ENCODE data around the gene PANK3. TPM values are rescaled to one million over a fixed set of nuclear protein-coding genes. Genes with fewer than 3 reads are reported as not detected.

Gene PANK3
- total and polyA plus RNA-seq, 10 donors, result 3.8 to 70.9 (median 40.3) TPM

DNA sequence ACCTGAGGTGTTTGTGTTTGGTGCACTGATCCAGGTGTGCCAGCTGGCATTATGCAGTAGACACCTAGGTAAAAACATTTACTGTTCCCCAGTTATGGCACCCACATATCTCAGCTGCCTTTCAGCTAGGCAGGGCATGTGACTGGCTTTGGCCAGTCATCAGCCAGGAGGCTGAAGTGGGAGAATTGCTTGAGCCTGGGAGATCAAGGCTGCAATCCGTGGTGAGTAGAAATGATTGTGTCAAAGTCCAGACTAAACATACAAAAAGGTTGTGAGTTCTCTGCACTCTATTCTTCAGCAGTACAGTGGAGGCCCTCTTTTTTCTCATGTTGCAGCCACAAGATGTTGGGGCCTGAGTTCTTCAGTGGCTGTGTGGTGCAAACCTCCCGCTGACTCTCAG lies 53.3 kb downstream of the PANK3 start:
- Histone ChIP-seq H3K9me3 (peaks cover 0 to 9% (median 0%) of the 10 kb centered on the region in 8 donors), H3K36me3 (peaks cover 0 to 40% (median 4%) of the 10 kb centered on the region in 6 donors), H3K27me3 (replicated peaks in 1 of 7) (peaks cover 3 to 32% (median 17%) of the 10 kb centered on the region in 7 donors), H3K4me3 (no peak overlapping the region), H3K27ac (no peak overlapping the region), H3K4me1 (peaks cover 3 to 14% (median 8%) of the 10 kb centered on the region in 6 donors)
- TF ChIP-seq POLR2A (IDR thresholded peaks at IDR 0.05), result no peak
- no peak for TF ChIP-seq POLR2AphosphoS5 (IDR thresholded peaks at IDR 0.05)
- TF ChIP-seq CTCF (IDR thresholded peaks at IDR 0.05 in 8 of 11, conservative IDR thresholded peaks at IDR 0.05 in 3 of 11), result no peak
- intact Hi-C loops (cut with DNase I; ENCODE audit: low total_unique reads), result no loop called here
- DNase-seq, result no peak
- WGBS, 5 donors, result 79 to 91% (median 89%) methylated on average over 2 of the region's 2 CpGs

DNA sequence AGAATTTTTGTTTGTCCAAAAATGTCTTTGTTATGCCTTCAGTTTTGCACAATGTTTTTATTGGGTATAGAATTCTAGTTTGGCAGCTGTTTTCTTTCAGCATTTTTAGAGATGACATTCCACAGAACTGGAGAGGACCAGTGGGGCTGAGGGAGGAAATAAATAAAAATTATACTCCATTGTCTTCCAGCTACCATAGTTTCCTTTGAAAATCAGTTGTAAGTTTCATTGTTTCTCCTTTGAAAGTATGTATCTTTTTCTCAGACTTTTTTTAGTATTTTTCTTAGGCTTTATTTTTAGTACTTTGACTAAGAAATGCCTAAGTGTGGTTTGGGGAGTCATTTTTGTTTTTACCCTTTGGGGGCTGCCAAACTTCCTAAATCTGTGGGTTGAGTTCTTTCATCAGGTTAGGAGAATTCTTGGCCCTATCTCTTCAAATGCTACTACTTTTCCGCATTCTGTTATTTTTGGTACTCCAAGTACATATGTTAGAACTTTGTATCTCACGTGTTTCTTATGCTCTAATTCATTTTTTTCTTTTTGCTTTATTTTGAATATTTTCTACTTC lies 65.2 kb downstream of the PANK3 start:
- Histone ChIP-seq H3K9me3 (peaks cover 5 to 21% (median 15%) of the 10 kb centered on the region in 8 donors), H3K4me3 (no peak overlapping the region), H3K4me1 (no peaks in the 10 kb centered on the region), H3K27ac (no peak overlapping the region), H3K36me3 (peaks cover 17 to 100% (median 97%) of the 10 kb centered on the region in 6 donors), H3K27me3 (replicated peaks in 1 of 7) (no peaks in the 10 kb centered on the region)
- TF ChIP-seq POLR2AphosphoS5 (IDR thresholded peaks at IDR 0.05), result no peak
- no peak for TF ChIP-seq CTCF (IDR thresholded peaks at IDR 0.05 in 8 of 11, conservative IDR thresholded peaks at IDR 0.05 in 3 of 11)
- no peak for TF ChIP-seq POLR2A (IDR thresholded peaks at IDR 0.05)
- 96 to 100% (median 99%) methylated on average over 2 of the region's 2 CpGs for WGBS, 5 donors
- intact Hi-C loops (cut with DNase I; ENCODE audit: low total_unique reads), result no loop called here
- DNase-seq, result no peak

DNA sequence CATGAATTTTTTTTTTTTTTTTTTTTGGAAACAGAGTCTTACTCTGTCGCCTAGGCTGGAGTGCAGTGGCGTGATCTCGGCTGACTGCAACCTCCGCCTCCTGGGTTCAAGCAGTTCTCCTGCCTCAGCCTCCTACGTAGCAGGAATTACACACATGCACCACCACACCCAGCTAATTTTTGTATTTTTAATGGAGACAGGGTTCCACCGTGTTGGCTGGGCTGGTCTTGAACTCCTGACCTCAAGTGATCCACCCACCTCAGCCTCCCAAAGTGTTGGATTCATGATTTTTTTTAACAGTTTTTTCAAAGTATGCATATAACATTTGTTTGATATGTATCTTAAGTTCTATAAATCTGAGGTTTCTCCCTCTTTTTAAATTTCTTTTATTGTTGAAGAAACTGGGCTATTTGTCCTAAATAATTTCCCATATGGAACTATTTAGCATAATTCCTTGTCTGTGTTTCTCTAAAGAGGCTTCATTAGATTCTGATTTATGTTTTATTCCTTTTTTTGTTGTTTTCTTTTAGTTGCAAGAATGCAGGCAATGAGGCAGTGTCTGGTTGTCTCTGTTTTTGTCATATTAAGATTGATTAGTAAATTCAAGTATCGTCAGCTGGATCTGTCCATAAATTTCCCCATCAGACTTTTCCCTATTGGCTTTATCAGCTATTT lies 76.5 kb downstream of the PANK3 start:
- no peaks in the 10 kb centered on the region for H3K4me1 ChIP-seq
- H3K27ac ChIP-seq, result no peak overlapping the region
- 88 to 94% (median 90%) methylated on average over 7 of the region's 7 CpGs for WGBS, 5 donors
- DNase-seq, result no peak
- intact Hi-C loops (cut with DNase I; ENCODE audit: low total_unique reads), result no loop called here
- no peak for TF ChIP-seq POLR2A (IDR thresholded peaks at IDR 0.05)
- TF ChIP-seq CTCF (IDR thresholded peaks at IDR 0.05 in 8 of 11, conservative IDR thresholded peaks at IDR 0.05 in 3 of 11), result no peak
- no peak for TF ChIP-seq POLR2AphosphoS5 (IDR thresholded peaks at IDR 0.05)
- H3K36me3 ChIP-seq, result peaks cover 0 to 100% (median 80%) of the 10 kb centered on the region in 6 donors
- no peak overlapping the region for H3K4me3 ChIP-seq
- H3K27me3 ChIP-seq (replicated peaks in 1 of 7), result no peaks in the 10 kb centered on the region
- H3K9me3 ChIP-seq, result no peaks in the 10 kb centered on the region

Small RNA genes lying within 50 kb of the gene (microRNA-seq; reads per million reads assigned to microRNA genes)
- gene MIR103A1 (0 to 0.35 (median 0) reads per million in 3 donors), gene MIR103B1 (0 reads per million in 3 donors)

Small RNA genes lying within 50 kb of the gene (small RNA-seq; reads per million reads assigned to genes)
- 0.55 to 0.90 (median 0.70) reads per million in 4 donors for gene MIR103A1

Other genes starting within 250 kb of the PANK3 start
- 10 to 100 TPM; 55.3 to 75.5 (median 62.0) TPM for gene RARS1, start 92.9 kb downstream of the PANK3 start, total RNA-seq
- 10 to 100 TPM; 24.2 to 34.7 (median 33.6) TPM for gene RARS1, start 92.9 kb downstream of the PANK3 start, polyA plus RNA-seq
- under 1 TPM in 2 of 7 donors, not detected in 5; 0.40 to 0.69 TPM for gene FBLL1, start 50.1 kb downstream of the PANK3 start, total RNA-seq
- gene FBLL1, start 50.1 kb downstream of the PANK3 start, polyA plus RNA-seq, result under 1 TPM; 0.06 to 0.20 (median 0.17) TPM

All from spleen (tissue), 11 donors.